Measurements from ENCODE around the gene SLC25A33.

Gene SLC25A33

GRCh38 chr1:9597361-9598315, 58.4 kb downstream of the SLC25A33 start:
- DNase-seq (ENCODE audit: low spot score) = no peak
- in situ Hi-C loops (cut with MboI; ENCODE audit: low pct_unique_long_range_greater_than_20kb, low sequenced_read_pairs, unreplicated experiment) = no loop called here
- no peak for TF ChIP-seq CTCF (IDR thresholded peaks at IDR 0.05; ENCODE audit: extremely low read depth, insufficient read depth, missing control alignments)

- no peak for DNase-seq (ENCODE audit: low spot score)
- TF ChIP-seq CTCF (IDR thresholded peaks at IDR 0.05; ENCODE audit: extremely low read depth, insufficient read depth, missing control alignments) = no peak
- in situ Hi-C loops (cut with MboI; ENCODE audit: low pct_unique_long_range_greater_than_20kb, low sequenced_read_pairs, unreplicated experiment) = no loop called here
These were observed 59.0 kb downstream of the SLC25A33 start for GRCh38 chr1:9598316-9598700.

GRCh38 chr1:9599741-9600140, 60.5 kb downstream of the SLC25A33 start:
- no peak for DNase-seq (ENCODE audit: low spot score)
- in situ Hi-C loops (cut with MboI; ENCODE audit: low pct_unique_long_range_greater_than_20kb, low sequenced_read_pairs, unreplicated experiment) = no loop called here
- no peak for TF ChIP-seq CTCF (IDR thresholded peaks at IDR 0.05; ENCODE audit: extremely low read depth, insufficient read depth, missing control alignments)

GRCh38 chr1:9600861-9601834, 61.9 kb downstream of the SLC25A33 start:
- in situ Hi-C loops (cut with MboI; ENCODE audit: low pct_unique_long_range_greater_than_20kb, low sequenced_read_pairs, unreplicated experiment) = no loop called here
- no peak for DNase-seq (ENCODE audit: low spot score)
- no peak for TF ChIP-seq CTCF (IDR thresholded peaks at IDR 0.05; ENCODE audit: extremely low read depth, insufficient read depth, missing control alignments)

GRCh38 chr1:9601942-9602793, 62.9 kb downstream of the SLC25A33 start:
- TF ChIP-seq CTCF (IDR thresholded peaks at IDR 0.05; ENCODE audit: extremely low read depth, insufficient read depth, missing control alignments) = no peak
- no peak for DNase-seq (ENCODE audit: low spot score)
- in situ Hi-C loops (cut with MboI; ENCODE audit: low pct_unique_long_range_greater_than_20kb, low sequenced_read_pairs, unreplicated experiment) = no loop called here

GRCh38 chr1:9602794-9603167, 63.5 kb downstream of the SLC25A33 start:
- no peak for TF ChIP-seq CTCF (IDR thresholded peaks at IDR 0.05; ENCODE audit: extremely low read depth, insufficient read depth, missing control alignments)
- in situ Hi-C loops (cut with MboI; ENCODE audit: low pct_unique_long_range_greater_than_20kb, low sequenced_read_pairs, unreplicated experiment) = no loop called here
- no peak for DNase-seq (ENCODE audit: low spot score)

Measured in GM13977 (cell line).